Measurements from ENCODE around the gene MEAK7.

Gene MEAK7

DNA sequence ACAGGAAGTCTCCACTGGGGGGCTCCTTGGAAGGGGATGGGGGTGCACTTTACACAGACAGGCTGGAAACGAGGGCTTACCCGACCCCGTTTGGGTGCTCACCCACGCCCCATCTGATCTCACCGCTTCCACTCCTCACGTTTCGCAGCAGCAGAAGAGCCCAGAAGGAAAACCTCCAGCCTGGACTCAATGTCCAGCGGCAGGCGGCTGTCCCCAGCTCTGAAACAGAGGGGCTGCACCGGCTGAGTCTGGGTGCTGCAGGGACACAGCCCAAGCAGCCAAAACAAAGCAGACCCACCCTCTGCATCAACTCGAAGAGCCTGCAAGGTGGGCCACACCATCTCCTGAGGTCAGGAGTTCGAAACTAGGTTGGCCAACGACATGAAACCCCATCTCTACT, 3.9 kb downstream of the MEAK7 start:
- Histone ChIP-seq H3K27ac (ENCODE audit: low read depth, low read length) (no peak overlapping the region), H2AFZ (ENCODE audit: low read length, unreplicated experiment) (no peak overlapping the region), H3K36me3 (ENCODE audit: insufficient read depth, low read length) (peaks cover 52% of the 10 kb centered on the region)

DNA sequence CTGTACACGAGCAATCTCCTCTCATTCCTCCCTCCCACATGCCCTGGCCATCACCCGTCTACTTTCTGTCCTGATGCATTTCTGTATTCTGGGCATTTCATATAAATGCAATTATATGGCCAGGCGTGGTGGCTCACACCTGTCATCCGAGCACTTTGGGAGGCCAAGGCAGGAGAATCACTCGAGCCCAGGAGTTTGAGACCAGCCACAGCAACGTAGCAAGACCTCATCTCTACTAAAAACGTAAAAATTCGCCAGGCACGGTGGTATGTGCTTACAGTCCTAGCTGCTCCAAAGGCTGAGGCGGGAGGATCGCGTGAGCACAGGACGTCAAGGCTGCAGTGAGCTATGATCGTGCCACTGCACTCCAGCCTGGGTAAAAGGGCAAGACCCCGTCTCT, 4.8 kb downstream of the MEAK7 start:
- H3K27me3 ChIP-seq (ENCODE audit: insufficient read depth, low read length), result no peaks in the 10 kb centered on the region
- peaks cover 61% of the 10 kb centered on the region for H3K36me3 ChIP-seq (ENCODE audit: insufficient read depth, low read length)
- peaks cover 44% of the 10 kb centered on the region for H3K4me1 ChIP-seq (ENCODE audit: control insufficient read depth, insufficient read depth, low read length, unreplicated experiment)
- no peak overlapping the region for H3K27ac ChIP-seq (ENCODE audit: low read depth, low read length)
- no peak overlapping the region for H3K4me3 ChIP-seq (ENCODE audit: low read depth, low read length)
- peaks cover 44% of the 10 kb centered on the region for H3K79me2 ChIP-seq (ENCODE audit: control insufficient read depth, insufficient read depth, low read length, unreplicated experiment)
- H2AFZ ChIP-seq (ENCODE audit: low read length, unreplicated experiment), result no peak overlapping the region

More for the DNA sequence above, 3.9 kb downstream of the MEAK7 start:
- no peaks in the 10 kb centered on the region for H3K27me3 ChIP-seq (ENCODE audit: insufficient read depth, low read length)
- peaks cover 44% of the 10 kb centered on the region for H3K79me2 ChIP-seq (ENCODE audit: control insufficient read depth, insufficient read depth, low read length, unreplicated experiment)
- H3K4me3 ChIP-seq (ENCODE audit: low read depth, low read length), result no peak overlapping the region
- peaks cover 50% of the 10 kb centered on the region for H3K4me1 ChIP-seq (ENCODE audit: control insufficient read depth, insufficient read depth, low read length, unreplicated experiment)

- H3K27me3 ChIP-seq (ENCODE audit: insufficient read depth, low read length), result no peaks in the 10 kb centered on the region
- no peak overlapping the region for H3K27ac ChIP-seq (ENCODE audit: low read depth, low read length)
- peaks cover 67% of the 10 kb centered on the region for H3K36me3 ChIP-seq (ENCODE audit: insufficient read depth, low read length)
- no peak overlapping the region for H2AFZ ChIP-seq (ENCODE audit: low read length, unreplicated experiment)
- peaks cover 44% of the 10 kb centered on the region for H3K4me1 ChIP-seq (ENCODE audit: control insufficient read depth, insufficient read depth, low read length, unreplicated experiment)
- H3K4me3 ChIP-seq (ENCODE audit: low read depth, low read length), result no peak overlapping the region
- H3K79me2 ChIP-seq (ENCODE audit: control insufficient read depth, insufficient read depth, low read length, unreplicated experiment), result peaks cover 40% of the 10 kb centered on the region
These were observed 5.4 kb downstream of the MEAK7 start for GRCh38 chr16:84498859-84499620.

DNA sequence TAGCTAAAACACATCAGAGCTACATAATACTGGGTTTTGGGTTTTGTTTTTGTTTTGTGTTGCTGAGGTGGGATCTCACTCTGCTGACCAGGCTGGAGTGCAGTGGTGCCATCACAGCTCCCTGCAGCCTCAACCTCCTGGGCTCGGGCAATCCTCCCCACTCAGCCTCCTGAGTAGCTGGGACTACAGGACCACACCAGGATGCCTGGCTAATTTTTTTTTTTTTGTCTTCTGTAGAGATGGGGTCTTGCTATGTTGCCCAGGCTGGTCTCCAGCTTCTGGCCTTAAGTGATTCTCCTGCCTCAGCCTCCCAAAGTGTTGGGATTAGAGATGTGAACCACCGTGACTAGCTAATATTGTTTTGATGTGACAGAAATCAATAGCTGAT, 6.2 kb downstream of the MEAK7 start:
- peaks cover 74% of the 10 kb centered on the region for H3K36me3 ChIP-seq (ENCODE audit: insufficient read depth, low read length)
- peaks cover 32% of the 10 kb centered on the region for H3K79me2 ChIP-seq (ENCODE audit: control insufficient read depth, insufficient read depth, low read length, unreplicated experiment)
- H3K27ac ChIP-seq (ENCODE audit: low read depth, low read length), result no peak overlapping the region
- H3K27me3 ChIP-seq (ENCODE audit: insufficient read depth, low read length), result no peaks in the 10 kb centered on the region
- H2AFZ ChIP-seq (ENCODE audit: low read length, unreplicated experiment), result no peak overlapping the region
- H3K4me3 ChIP-seq (ENCODE audit: low read depth, low read length), result no peak overlapping the region
- peaks cover 40% of the 10 kb centered on the region for H3K4me1 ChIP-seq (ENCODE audit: control insufficient read depth, insufficient read depth, low read length, unreplicated experiment)

- H3K4me1 ChIP-seq (ENCODE audit: control insufficient read depth, insufficient read depth, low read length, unreplicated experiment), result peaks cover 34% of the 10 kb centered on the region
- no peak overlapping the region for H2AFZ ChIP-seq (ENCODE audit: low read length, unreplicated experiment)
- no peak overlapping the region for H3K4me3 ChIP-seq (ENCODE audit: low read depth, low read length)
- peaks cover 29% of the 10 kb centered on the region for H3K79me2 ChIP-seq (ENCODE audit: control insufficient read depth, insufficient read depth, low read length, unreplicated experiment)
- H3K36me3 ChIP-seq (ENCODE audit: insufficient read depth, low read length), result peaks cover 80% of the 10 kb centered on the region
- no peak overlapping the region for H3K27ac ChIP-seq (ENCODE audit: low read depth, low read length)
- H3K27me3 ChIP-seq (ENCODE audit: insufficient read depth, low read length), result no peaks in the 10 kb centered on the region
These were observed 6.8 kb downstream of the MEAK7 start for GRCh38 chr16:84497418-84498222.

- no peak overlapping the region for H2AFZ ChIP-seq (ENCODE audit: low read length, unreplicated experiment)
These were observed 7.5 kb downstream of the MEAK7 start for GRCh38 chr16:84496991-84497390.

DNA sequence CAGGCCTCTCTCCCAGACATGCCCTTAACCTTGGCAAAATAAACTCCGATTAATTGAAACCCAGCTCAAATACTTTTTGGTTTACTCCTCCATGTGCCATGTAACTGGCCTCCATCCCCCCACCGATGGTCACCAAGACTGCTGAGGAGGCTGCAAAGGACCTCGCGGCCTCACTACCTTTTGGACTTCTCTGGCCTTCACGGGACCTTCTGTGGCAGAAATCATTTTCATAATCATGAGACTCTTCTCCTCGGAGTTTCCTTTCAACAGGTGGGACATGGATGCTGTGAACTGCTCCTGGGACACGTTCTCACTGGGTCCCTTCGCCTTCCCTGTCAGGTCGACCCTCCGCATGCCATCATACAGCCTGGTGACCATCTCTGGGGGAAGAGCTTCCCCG, 9.0 kb downstream of the MEAK7 start:
- Histone ChIP-seq H3K27me3 (ENCODE audit: insufficient read depth, low read length) (no peaks in the 10 kb centered on the region), H2AFZ (ENCODE audit: low read length, unreplicated experiment) (no peak overlapping the region), H3K36me3 (ENCODE audit: insufficient read depth, low read length) (peaks cover 77% of the 10 kb centered on the region), H3K79me2 (ENCODE audit: control insufficient read depth, insufficient read depth, low read length, unreplicated experiment) (peaks cover 16% of the 10 kb centered on the region), H3K4me3 (ENCODE audit: low read depth, low read length) (no peak overlapping the region), H3K27ac (ENCODE audit: low read depth, low read length) (no peak overlapping the region), H3K4me1 (ENCODE audit: control insufficient read depth, insufficient read depth, low read length, unreplicated experiment) (peaks cover 16% of the 10 kb centered on the region)

More at GRCh38 chr16:84496991-84497390, 7.5 kb downstream of the MEAK7 start:
- no peaks in the 10 kb centered on the region for H3K27me3 ChIP-seq (ENCODE audit: insufficient read depth, low read length)
- peaks cover 75% of the 10 kb centered on the region for H3K36me3 ChIP-seq (ENCODE audit: insufficient read depth, low read length)
- H3K4me1 ChIP-seq (ENCODE audit: control insufficient read depth, insufficient read depth, low read length, unreplicated experiment), result peaks cover 28% of the 10 kb centered on the region
- peaks cover 24% of the 10 kb centered on the region for H3K79me2 ChIP-seq (ENCODE audit: control insufficient read depth, insufficient read depth, low read length, unreplicated experiment)
- no peak overlapping the region for H3K27ac ChIP-seq (ENCODE audit: low read depth, low read length)
- no peak overlapping the region for H3K4me3 ChIP-seq (ENCODE audit: low read depth, low read length)

- peaks cover 4% of the 10 kb centered on the region for H3K79me2 ChIP-seq (ENCODE audit: control insufficient read depth, insufficient read depth, low read length, unreplicated experiment)
- no peak overlapping the region for H3K4me3 ChIP-seq (ENCODE audit: low read depth, low read length)
- H3K27me3 ChIP-seq (ENCODE audit: insufficient read depth, low read length), result no peaks in the 10 kb centered on the region
- H3K27ac ChIP-seq (ENCODE audit: low read depth, low read length), result no peak overlapping the region
- no peak overlapping the region for H2AFZ ChIP-seq (ENCODE audit: low read length, unreplicated experiment)
- H3K4me1 ChIP-seq (ENCODE audit: control insufficient read depth, insufficient read depth, low read length, unreplicated experiment), result no peaks in the 10 kb centered on the region
- H3K36me3 ChIP-seq (ENCODE audit: insufficient read depth, low read length), result peaks cover 46% of the 10 kb centered on the region
These were observed 15.3 kb downstream of the MEAK7 start for GRCh38 chr16:84489131-84489530.

GRCh38 chr16:84487358-84487757, 17.1 kb downstream of the MEAK7 start:
- Histone ChIP-seq H2AFZ (ENCODE audit: low read length, unreplicated experiment) (no peak overlapping the region), H3K4me1 (ENCODE audit: control insufficient read depth, insufficient read depth, low read length, unreplicated experiment) (no peaks in the 10 kb centered on the region), H3K4me3 (ENCODE audit: low read depth, low read length) (no peak overlapping the region), H3K27ac (ENCODE audit: low read depth, low read length) (no peak overlapping the region), H3K36me3 (ENCODE audit: insufficient read depth, low read length) (peaks cover 32% of the 10 kb centered on the region), H3K27me3 (ENCODE audit: insufficient read depth, low read length) (no peaks in the 10 kb centered on the region), H3K79me2 (ENCODE audit: control insufficient read depth, insufficient read depth, low read length, unreplicated experiment) (peaks cover 4% of the 10 kb centered on the region)

GRCh38 chr16:84486551-84487235, 17.8 kb downstream of the MEAK7 start:
- Histone ChIP-seq H3K79me2 (ENCODE audit: control insufficient read depth, insufficient read depth, low read length, unreplicated experiment) (peaks cover 4% of the 10 kb centered on the region), H3K4me3 (ENCODE audit: low read depth, low read length) (no peak overlapping the region), H3K27ac (ENCODE audit: low read depth, low read length) (no peak overlapping the region), H3K4me1 (ENCODE audit: control insufficient read depth, insufficient read depth, low read length, unreplicated experiment) (no peaks in the 10 kb centered on the region), H3K36me3 (ENCODE audit: insufficient read depth, low read length) (peaks cover 32% of the 10 kb centered on the region), H2AFZ (ENCODE audit: low read length, unreplicated experiment) (no peak overlapping the region), H3K27me3 (ENCODE audit: insufficient read depth, low read length) (no peaks in the 10 kb centered on the region)
